Colonic mucosa (tissue), 4 donors: ENCODE measurements around the gene CAMTA1. TPM values are rescaled to one million over a fixed set of nuclear protein-coding genes. Genes with fewer than 3 reads are reported as not detected.

Experiments
- DNase-seq: peaks from one replicate; pipeline ENCODE4 v3.0.0-alpha.2; 2020
- H3K27ac ChIP-seq: fragments of 200-600 bp; one replicate; pipeline ENCODE4 v1.8.0; 2021
- H3K27me3 ChIP-seq: fragments of 200-600 bp; one replicate; pipeline ENCODE4 v1.8.0; 2021
- H3K36me3 ChIP-seq: fragments of 200-600 bp; one replicate; pipeline ENCODE4 v1.8.0; 2021
- H3K4me1 ChIP-seq: fragments of 200-600 bp; one replicate; pipeline ENCODE4 v1.8.0; 2021; ENCODE audit warnings: mild to moderate bottlenecking
- H3K4me3 ChIP-seq: fragments of 200-600 bp; one replicate; pipeline ENCODE4 v1.8.0; 2021
- H3K9ac ChIP-seq, 2 donors: one replicate each; pipeline ENCODE4 v1.7.0; 2013; ENCODE audit warnings: control low read depth in 2 of 2, low read depth in 2 of 2, low read length in 2 of 2
- H3K9me3 ChIP-seq: fragments of 200-600 bp; one replicate; pipeline ENCODE4 v1.8.0; 2021
- CTCF ChIP-seq: fragments of 200-600 bp; IDR thresholded peaks from one replicate; pipeline ENCODE4 v1.8.0; 2022; ENCODE audit warnings: antibody characterized with exemption, mild to moderate bottlenecking
- intact Hi-C: fragments of 100-400 bp; cut with DNase I; formaldehyde crosslinking; loops from one replicate; pipeline ENCODE4 v1.14.1; 2022
- total RNA-seq, 2 donors: library from RNA; stranded (reverse); fragmentation: NEBNext Ultra II Directional in 1 of 2; extraction: Animal tissue kit (Norgen Biotek cat#: 25700) in 1 of 2; gene quantifications; one replicate each; pipeline ENCODE4 v1.2.1, GENCODE V29; 2021
- donor health status: healthy.
- donor health status: DM: no; HTN: no; CAD: no.
- donor health status: DM: no; HTN: no; CAD: no.

CAMTA1 gene
- total RNA-seq, 2 donors from 2014 or later = 76.8 to 92.8 TPM

- H3K4me3 ChIP-seq = no peak overlapping the region
- peak overlapping the region; percentile 80 for H3K27ac ChIP-seq
- intact Hi-C loops = no loop called here
- H3K4me1 ChIP-seq = no peaks in the 10 kb centered on the region
- no peak for TF ChIP-seq CTCF
- H3K9me3 ChIP-seq = no peaks in the 10 kb centered on the region
- no peaks in the 10 kb centered on the region for H3K27me3 ChIP-seq
- DNase-seq = peak; percentile 76
- H3K36me3 ChIP-seq = no peaks in the 10 kb centered on the region
- peak overlapping the region in 1 of 2 donors; percentile 48 for H3K9ac ChIP-seq
Measured at GRCh38 chr1:6822530-6823359, 37.5 kb downstream of the CAMTA1 start.

GRCh38 chr1:6823793-6824192 is 38.5 kb downstream of the CAMTA1 start:
- no peaks in the 10 kb centered on the region for H3K9me3 ChIP-seq
- no peak for DNase-seq
- no peaks in the 10 kb centered on the region for H3K27me3 ChIP-seq
- H3K36me3 ChIP-seq = no peaks in the 10 kb centered on the region
- no peak overlapping the region for H3K4me3 ChIP-seq
- H3K27ac ChIP-seq = peak overlapping the region; percentile 80
- TF ChIP-seq CTCF = no peak
- intact Hi-C loops = no loop called here
- no peak overlapping the region for H3K9ac ChIP-seq
- no peaks in the 10 kb centered on the region for H3K4me1 ChIP-seq

GRCh38 chr1:6824665-6825368 is 39.6 kb downstream of the CAMTA1 start:
- TF ChIP-seq CTCF = no peak
- Histone ChIP-seq H3K4me3 (no peak overlapping the region), H3K27ac (peak overlapping the region; percentile 80), H3K9me3 (no peaks in the 10 kb centered on the region), H3K27me3 (no peaks in the 10 kb centered on the region), H3K9ac (peak overlapping the region in 1 of 2 donors; percentile 9), H3K4me1 (no peaks in the 10 kb centered on the region), H3K36me3 (no peaks in the 10 kb centered on the region)
- intact Hi-C loops = no loop called here
- DNase-seq = no peak

- no peak for DNase-seq
- Histone ChIP-seq H3K27me3 (no peaks in the 10 kb centered on the region), H3K4me1 (no peaks in the 10 kb centered on the region), H3K9me3 (no peaks in the 10 kb centered on the region), H3K27ac (peak overlapping the region; percentile 1), H3K36me3 (no peaks in the 10 kb centered on the region), H3K4me3 (no peak overlapping the region), H3K9ac (no peak overlapping the region)
- intact Hi-C loops = no loop called here
- TF ChIP-seq CTCF = no peak
Measured at GRCh38 chr1:6825828-6826227, 40.6 kb downstream of the CAMTA1 start.

DNA sequence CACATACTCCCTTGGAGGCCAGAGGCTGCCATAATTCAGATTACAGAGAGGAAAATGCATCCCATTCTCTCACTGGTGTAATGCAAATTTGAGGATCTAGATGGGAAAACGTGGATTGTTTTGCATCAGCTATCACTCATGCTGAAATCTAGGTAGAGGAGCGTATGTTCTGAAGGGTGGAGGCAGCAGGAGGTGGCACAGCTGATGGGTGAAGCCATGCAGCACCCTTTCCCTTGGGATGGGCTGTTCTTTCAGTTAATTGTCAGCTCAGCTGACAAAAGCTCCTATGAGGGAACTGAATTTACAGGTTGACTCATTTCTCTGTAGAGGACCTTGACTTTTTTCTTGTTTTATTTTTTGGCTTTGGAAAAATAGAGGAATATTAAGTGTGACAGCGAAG is 41.8 kb downstream of the CAMTA1 start:
- Histone ChIP-seq H3K36me3 (no peaks in the 10 kb centered on the region), H3K27me3 (no peaks in the 10 kb centered on the region), H3K9me3 (no peaks in the 10 kb centered on the region), H3K9ac (peak overlapping the region in 1 of 2 donors; percentile 15), H3K27ac (no peak overlapping the region), H3K4me1 (no peaks in the 10 kb centered on the region), H3K4me3 (no peak overlapping the region)
- TF ChIP-seq CTCF = no peak
- intact Hi-C loops = no loop called here
- no peak for DNase-seq
